ENCODE data around the gene MAP3K1.

GRCh38 chr5:56838409-56839039 is 23.2 kb downstream of the MAP3K1 start:
- TF ChIP-seq CTCF (IDR thresholded peaks at IDR 0.05) (peak; percentile 40 to 57 (median 46)), EP300 (IDR thresholded peaks at IDR 0.05) (no peak), POLR2A (IDR thresholded peaks at IDR 0.05) (no peak), POLR2AphosphoS5 (IDR thresholded peaks at IDR 0.05) (peak in 1 of 4 donors; percentile 24)
